K562 (cell line): ENCODE data around the gene ITGA3.

Source experiments
- ARNT ChIP-seq, 2 experiments: fragments of 450-650 bp; IDR thresholded peaks; 2 replicates each; pipeline ENCODE4 v1.6.1; 2016; ENCODE audit warnings: mild to moderate bottlenecking in 1 of 2
- CTCF ChIP-seq, 3 experiments: IDR thresholded peaks in 2 of 3; conservative IDR thresholded peaks in 1 of 3; 2 replicates each; pipeline ENCODE4 v1.5.1; 2011 to 2012; ENCODE audit warnings: low read length in 3 of 3, mild to moderate bottlenecking in 3 of 3, control low read depth in 2 of 3, improper control_type of control experiment in 1 of 3, inconsistent platforms in 1 of 3, low read depth in 1 of 3, mixed read lengths in 1 of 3, moderate library complexity in 1 of 3; ENCODE audit not compliant: insufficient read depth in 2 of 3
- E2F1 ChIP-seq: sonication (generic); formaldehyde crosslinking; IDR thresholded peaks from 2 replicates; pipeline ENCODE4 v1.8.1; 2023; ENCODE audit warnings: mild to moderate bottlenecking, missing genetic modification reagents, moderate library complexity
- HCFC1 ChIP-seq: IDR thresholded peaks from 2 replicates; pipeline ENCODE4 v1.6.1; 2012; ENCODE audit warnings: low read depth, low read length, improper control_type of control experiment
- JUNB ChIP-seq: fragments of 450-650 bp; formaldehyde crosslinking; conservative IDR thresholded peaks from 2 replicates; pipeline ENCODE4 v1.4.0; 2020; ENCODE audit warnings: mild to moderate bottlenecking
- MCM5 ChIP-seq: fragments of 450-650 bp; IDR thresholded peaks from 2 replicates; pipeline ENCODE4 v1.6.1; 2016; ENCODE audit warnings: low read depth
- NRF1 ChIP-seq, 2 experiments: fragments of 450-650 bp; IDR thresholded peaks in 1 of 2; conservative IDR thresholded peaks in 1 of 2; 2 replicates each; pipeline ENCODE4 v1.6.1; 2014; ENCODE audit warnings: mild to moderate bottlenecking in 2 of 2
- ZFP1 ChIP-seq: fragments of 450-650 bp; formaldehyde crosslinking; IDR thresholded peaks from 2 replicates; pipeline ENCODE4 v1.4.0; 2020; ENCODE audit warnings: mild to moderate bottlenecking, mixed read lengths
- ZNF277 ChIP-seq: fragments of 250-450 bp; sonication (Bioruptor Pico); IDR thresholded peaks from 2 replicates; pipeline ENCODE4 v1.8.0; 2022; ENCODE audit warnings: inconsistent platforms, mild to moderate bottlenecking, moderate library complexity, borderline replicate concordance

GRCh38 chr17:50135316-50136095, 79.6 kb downstream of the ITGA3 start:
- no peak for TF ChIP-seq ZNF277 (CRISPR knock-in tag)
- TF ChIP-seq ZFP1 (CRISPR knock-in tag), result no peak
- TF ChIP-seq E2F1 (CRISPR knock-in tag), result no peak
- no peak for TF ChIP-seq JUNB (CRISPR knock-in tag)
- TF ChIP-seq ARNT (IDR thresholded peaks at IDR 0.05), result no peak
- TF ChIP-seq NRF1 (conservative IDR thresholded peaks at IDR 0.05 in 1 of 2, IDR thresholded peaks at IDR 0.05 in 1 of 2), result no peak
- no peak for TF ChIP-seq HCFC1
- TF ChIP-seq MCM5, result no peak
- TF ChIP-seq CTCF (IDR thresholded peaks at IDR 0.05 in 2 of 3, conservative IDR thresholded peaks at IDR 0.05 in 1 of 3; ENCODE audit: insufficient read depth in 2 of 3, low read depth in 1 of 3, low read length in 3 of 3), result no peak
